ENCODE data around the gene CD247.

Gene CD247

DNA sequence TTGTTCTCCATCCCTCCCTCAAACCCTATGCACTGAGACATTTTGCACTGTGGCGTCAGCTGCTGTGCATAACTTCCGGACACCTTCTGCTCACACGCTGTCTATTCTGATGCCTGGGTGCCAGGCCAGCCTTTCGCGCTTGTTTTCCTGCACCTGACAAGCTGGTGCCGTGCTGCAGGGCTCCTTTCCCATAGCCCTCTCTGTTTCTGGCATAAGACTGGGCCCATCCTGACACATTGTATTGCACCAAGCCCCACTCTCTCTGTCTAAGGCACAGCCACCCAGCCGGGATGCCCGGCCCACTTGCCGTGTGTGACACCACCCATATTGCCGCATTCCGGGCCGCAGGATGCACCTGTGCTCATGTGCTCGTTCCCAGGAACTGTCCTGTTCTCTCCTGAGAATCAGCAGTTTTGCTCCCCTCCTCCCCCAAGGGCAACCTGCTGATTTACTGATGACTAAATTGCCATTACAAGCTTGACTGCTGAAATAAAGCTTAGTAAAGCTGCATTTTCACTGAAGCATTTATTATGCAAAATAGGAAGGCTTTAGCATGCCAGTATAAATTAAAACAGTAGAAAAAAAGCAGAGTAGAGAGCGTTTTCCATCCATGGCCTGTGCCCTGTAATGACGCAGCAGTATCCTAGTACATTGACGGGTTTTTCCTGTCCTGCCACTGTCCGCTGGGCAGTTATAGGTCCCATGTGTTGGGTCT lies 88.0 kb downstream of the CD247 start:
- DNase-seq (ENCODE audit: low read depth), result no peak
- TF ChIP-seq, protein P1, sequence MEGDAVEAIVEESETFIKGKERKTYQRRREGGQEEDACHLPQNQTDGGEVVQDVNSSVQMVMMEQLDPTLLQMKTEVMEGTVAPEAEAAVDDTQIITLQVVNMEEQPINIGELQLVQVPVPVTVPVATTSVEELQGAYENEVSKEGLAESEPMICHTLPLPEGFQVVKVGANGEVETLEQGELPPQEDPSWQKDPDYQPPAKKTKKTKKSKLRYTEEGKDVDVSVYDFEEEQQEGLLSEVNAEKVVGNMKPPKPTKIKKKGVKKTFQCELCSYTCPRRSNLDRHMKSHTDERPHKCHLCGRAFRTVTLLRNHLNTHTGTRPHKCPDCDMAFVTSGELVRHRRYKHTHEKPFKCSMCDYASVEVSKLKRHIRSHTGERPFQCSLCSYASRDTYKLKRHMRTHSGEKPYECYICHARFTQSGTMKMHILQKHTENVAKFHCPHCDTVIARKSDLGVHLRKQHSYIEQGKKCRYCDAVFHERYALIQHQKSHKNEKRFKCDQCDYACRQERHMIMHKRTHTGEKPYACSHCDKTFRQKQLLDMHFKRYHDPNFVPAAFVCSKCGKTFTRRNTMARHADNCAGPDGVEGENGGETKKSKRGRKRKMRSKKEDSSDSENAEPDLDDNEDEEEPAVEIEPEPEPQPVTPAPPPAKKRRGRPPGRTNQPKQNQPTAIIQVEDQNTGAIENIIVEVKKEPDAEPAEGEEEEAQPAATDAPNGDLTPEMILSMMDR (IDR thresholded peaks at IDR 0.05; ENCODE audit: low read depth, low read length, missing control alignments), result no peak
- no peak overlapping the region for H3K4me3 ChIP-seq (ENCODE audit: low read depth, low read length)

DNA sequence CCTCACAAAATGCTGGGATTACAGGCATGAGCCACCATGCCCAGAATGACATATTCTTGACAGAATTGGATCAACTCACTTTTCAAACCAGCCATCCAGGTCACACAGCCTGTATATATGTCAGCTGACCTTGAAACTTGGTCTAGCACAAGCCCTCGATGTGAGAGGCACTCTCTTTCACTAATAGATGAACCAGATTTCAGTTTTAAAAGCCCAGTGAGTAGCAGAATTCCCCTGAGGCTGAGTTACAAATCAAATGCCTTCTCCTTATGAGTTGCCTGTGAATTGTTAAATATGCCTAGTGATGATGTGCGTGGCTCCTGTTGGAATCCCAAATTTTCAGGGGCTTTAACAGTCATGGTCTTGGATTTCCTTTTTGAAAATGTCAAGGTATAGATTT lies 88.7 kb downstream of the CD247 start:
- TF ChIP-seq, protein P1 (IDR thresholded peaks at IDR 0.05; ENCODE audit: low read depth, low read length, missing control alignments), result no peak
- no peak for DNase-seq (ENCODE audit: low read depth)
- H3K4me3 ChIP-seq (ENCODE audit: low read depth, low read length), result no peak overlapping the region

DNA sequence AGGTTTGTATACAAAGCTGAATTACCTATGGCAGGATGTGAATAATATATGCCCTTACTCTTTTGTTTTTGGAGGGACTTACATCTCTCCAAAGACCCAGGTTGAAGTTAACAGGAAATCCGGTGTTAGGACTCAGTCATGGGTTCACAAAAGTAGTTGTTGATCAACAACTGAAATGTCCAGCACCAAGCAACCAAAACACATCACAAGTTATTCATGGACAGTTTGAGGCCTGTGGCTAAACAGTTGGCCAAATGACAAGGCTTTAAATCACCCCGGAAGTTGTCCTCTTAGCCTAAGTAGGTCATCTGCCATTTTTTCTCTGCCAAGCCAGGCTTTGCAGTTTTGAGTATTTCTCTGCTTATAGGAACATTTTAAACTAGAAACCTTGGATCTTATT lies 89.9 kb downstream of the CD247 start:
- no peak for DNase-seq (ENCODE audit: low read depth)
- TF ChIP-seq, protein P1 (IDR thresholded peaks at IDR 0.05; ENCODE audit: low read depth, low read length, missing control alignments), result no peak
- no peak overlapping the region for H3K4me3 ChIP-seq (ENCODE audit: low read depth, low read length)

DNA sequence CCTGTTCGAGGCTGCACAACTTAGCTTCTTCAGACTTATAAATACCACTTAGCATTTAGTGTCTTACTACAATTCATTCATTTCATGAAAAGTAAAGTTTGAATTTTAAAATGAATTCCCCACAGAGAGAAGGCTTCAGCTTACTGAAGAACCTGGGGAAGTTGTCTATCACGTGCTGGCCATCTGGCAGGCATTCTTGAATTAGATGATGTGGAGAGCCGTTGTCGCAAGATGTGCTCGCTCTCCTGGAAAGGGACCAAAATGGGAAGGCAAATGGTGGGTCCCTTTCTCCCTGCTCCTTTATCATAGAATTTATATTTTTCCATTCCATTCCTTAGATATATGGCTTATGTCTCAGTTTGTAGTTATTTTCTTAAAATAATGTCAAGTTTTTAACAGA lies 90.5 kb downstream of the CD247 start:
- TF ChIP-seq, protein P1 (IDR thresholded peaks at IDR 0.05; ENCODE audit: low read depth, low read length, missing control alignments), result no peak
- DNase-seq (ENCODE audit: low read depth), result no peak
- no peak overlapping the region for H3K4me3 ChIP-seq (ENCODE audit: low read depth, low read length)

DNA sequence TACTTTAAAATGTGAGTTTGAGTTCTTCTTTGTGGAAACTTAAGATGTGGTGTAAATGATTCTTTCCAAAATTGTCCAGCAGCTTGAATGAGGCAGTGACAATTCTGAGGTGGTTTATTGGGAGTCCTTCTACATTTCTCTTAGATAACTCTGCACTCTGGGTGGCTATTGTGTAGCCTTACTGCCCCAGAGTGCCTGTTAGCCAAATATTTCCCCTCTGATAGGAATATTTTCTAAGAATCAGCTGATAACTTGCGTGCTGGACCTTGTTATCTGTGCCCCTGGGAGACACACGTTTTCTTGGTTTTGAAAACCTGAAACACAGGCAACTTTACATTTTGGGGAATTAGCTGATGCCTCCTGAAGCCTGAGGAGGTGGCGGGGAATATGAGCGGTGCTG lies 91.6 kb downstream of the CD247 start:
- TF ChIP-seq, protein P1 (IDR thresholded peaks at IDR 0.05; ENCODE audit: low read depth, low read length, missing control alignments), result no peak
- no peak for DNase-seq (ENCODE audit: low read depth)

DNA sequence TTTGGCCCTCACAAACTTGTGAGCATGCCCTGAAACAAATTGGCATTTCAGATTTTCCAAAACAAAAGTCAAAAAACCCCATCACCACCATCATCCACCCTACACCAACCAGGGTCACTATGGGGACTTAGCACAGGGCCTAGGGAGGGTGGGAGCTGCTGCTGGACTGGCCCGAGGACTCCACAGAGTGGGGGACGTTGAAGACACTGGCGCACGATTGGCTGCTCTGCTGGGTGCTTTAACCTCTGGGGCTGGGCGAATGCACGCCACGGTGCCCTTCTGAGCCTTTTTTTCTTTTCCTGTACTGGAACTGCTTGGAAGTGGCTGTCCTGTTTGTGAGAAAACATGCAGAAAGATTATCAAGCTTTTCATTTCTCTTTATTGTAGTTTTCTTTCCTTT lies 92.8 kb downstream of the CD247 start:
- TF ChIP-seq, protein P1 (IDR thresholded peaks at IDR 0.05; ENCODE audit: low read depth, low read length, missing control alignments), result no peak
- no peak overlapping the region for H3K4me3 ChIP-seq (ENCODE audit: low read depth, low read length)
- no peak for DNase-seq (ENCODE audit: low read depth)

More for the DNA sequence above, 91.6 kb downstream of the CD247 start:
- H3K4me3 ChIP-seq (ENCODE audit: low read depth, low read length), result no peak overlapping the region
